Trophoblast cell (in vitro differentiated cells and primary cell): ENCODE results near the gene COCH.

Experiments
- DNase-seq, 2 donors: peaks; one replicate each; pipeline ENCODE4 v3.0.0-alpha.2; 2016
- H2AFZ ChIP-seq: 2 replicates; pipeline ENCODE4 v1.6.1; 2013; ENCODE audit warnings: low read length, moderate library complexity, mild to moderate bottlenecking; ENCODE audit not compliant: insufficient read depth, poor library complexity
- H2AK5ac ChIP-seq: 2 replicates; pipeline ENCODE4 v1.6.1; 2013; ENCODE audit warnings: mild to moderate bottlenecking, low read length
- H2BK120ac ChIP-seq: 2 replicates; pipeline ENCODE4 v1.6.1; 2013; ENCODE audit warnings: low read length, mild to moderate bottlenecking, moderate library complexity; ENCODE audit not compliant: insufficient read depth, poor library complexity
- H2BK12ac ChIP-seq: 2 replicates; pipeline ENCODE4 v1.6.1; 2013; ENCODE audit warnings: mild to moderate bottlenecking, low read length, moderate library complexity
- H2BK5ac ChIP-seq: 2 replicates; pipeline ENCODE4 v1.6.1; 2013; ENCODE audit warnings: low read length, low read depth, moderate library complexity, mild to moderate bottlenecking; ENCODE audit not compliant: poor library complexity
- H3K14ac ChIP-seq: 2 replicates; pipeline ENCODE4 v1.6.1; 2013; ENCODE audit warnings: mild to moderate bottlenecking, low read length
- H3K18ac ChIP-seq: 2 replicates; pipeline ENCODE4 v1.6.1; 2013; ENCODE audit warnings: mild to moderate bottlenecking, low read length
- H3K23ac ChIP-seq: 2 replicates; pipeline ENCODE4 v1.6.1; 2013; ENCODE audit warnings: low read length
- H3K27ac ChIP-seq: 2 replicates; pipeline ENCODE4 v1.5.1; 2013; ENCODE audit warnings: low read depth, mild to moderate bottlenecking, inconsistent platforms, low read length, moderate library complexity
- H3K27me3 ChIP-seq: 2 replicates; pipeline ENCODE4 v1.6.1; 2013; ENCODE audit warnings: inconsistent platforms, mild to moderate bottlenecking, low read length, moderate library complexity; ENCODE audit not compliant: insufficient read depth
- H3K36me3 ChIP-seq, 2 experiments: 1 replicate in 1 of 2; 2 replicates in 1 of 2; pipeline ENCODE4 v1.6.1; 2013; ENCODE audit warnings: low read length in 2 of 2, mild to moderate bottlenecking in 2 of 2, moderate library complexity in 1 of 2; ENCODE audit not compliant: insufficient read depth in 2 of 2, control insufficient read depth in 1 of 2
- H3K4ac ChIP-seq: 2 replicates; pipeline ENCODE4 v1.6.1; 2013; ENCODE audit warnings: low read depth, mild to moderate bottlenecking, low read length, moderate library complexity
- H3K4me1 ChIP-seq, 2 experiments: 1 replicate in 1 of 2; 2 replicates in 1 of 2; pipeline ENCODE4 v1.6.1; 2013; ENCODE audit warnings: low read length in 2 of 2, mild to moderate bottlenecking in 2 of 2, moderate library complexity in 1 of 2; ENCODE audit not compliant: insufficient read depth in 2 of 2, control insufficient read depth in 1 of 2
- H3K4me2 ChIP-seq: 2 replicates; pipeline ENCODE4 v1.6.1; 2013; ENCODE audit warnings: inconsistent platforms, mild to moderate bottlenecking, low read length, moderate library complexity
- H3K4me3 ChIP-seq: 2 replicates; pipeline ENCODE4 v1.5.1; 2013; ENCODE audit warnings: mild to moderate bottlenecking, low read depth, low read length, inconsistent platforms
- H3K79me1 ChIP-seq: one replicate; pipeline ENCODE4 v1.6.1; 2013; ENCODE audit warnings: low read length
- H3K79me2 ChIP-seq: 2 replicates; pipeline ENCODE4 v1.6.1; 2013; ENCODE audit warnings: low read length, mild to moderate bottlenecking; ENCODE audit not compliant: control insufficient read depth, insufficient read depth, poor library complexity
- H3K9ac ChIP-seq: 2 replicates; pipeline ENCODE4 v1.6.1; 2013; ENCODE audit warnings: mild to moderate bottlenecking, low read length
- H3K9me3 ChIP-seq: 2 replicates; pipeline ENCODE4 v1.6.1; 2013; ENCODE audit warnings: low read depth, mild to moderate bottlenecking, control low read depth, inconsistent platforms, low read length; ENCODE audit not compliant: insufficient read depth
- H4K12ac ChIP-seq: 2 replicates; pipeline ENCODE4 v1.6.1; 2013; ENCODE audit warnings: low read depth, mild to moderate bottlenecking, low read length, moderate library complexity
- H4K8ac ChIP-seq: 2 replicates; pipeline ENCODE4 v1.6.1; 2013; ENCODE audit warnings: low read depth, mild to moderate bottlenecking, low read length, moderate library complexity
- H4K91ac ChIP-seq: one replicate; pipeline ENCODE4 v1.6.1; 2013; ENCODE audit warnings: low read depth, mild to moderate bottlenecking, low read length, moderate library complexity
- WGBS: extraction: QIAGEN DNeasy Blood & Tissue Kit; methylation state at CpG from one replicate; pipeline ENCODE4 v1.1.7; 2013; ENCODE audit warnings: missing lambda C conversion rate; ENCODE audit not compliant: insufficient read length, insufficient coverage; ENCODE audit errors: extremely low coverage; 5-methylcytosine and 5-hydroxymethylcytosine counted together

The COCH gene

GRCh38 chr14:30838351-30838750, 36.0 kb upstream of the COCH start:
- Histone ChIP-seq H3K4me2 (no peak overlapping the region), H2AK5ac (no peak overlapping the region), H3K27ac (no peak overlapping the region), H3K9ac (no peak overlapping the region), H3K9me3 (peaks cover 8% of the 10 kb centered on the region), H3K79me1 (no peaks in the 10 kb centered on the region), H2AFZ (no peak overlapping the region), H3K27me3 (no peaks in the 10 kb centered on the region), H2BK120ac (no peak overlapping the region), H3K4ac (no peak overlapping the region), H2BK12ac (no peak overlapping the region), H3K4me1 (no peaks in the 10 kb centered on the region), H2BK5ac (no peak overlapping the region), H3K14ac (no peak overlapping the region), H3K4me3 (no peak overlapping the region), H3K79me2 (no peaks in the 10 kb centered on the region), H3K36me3 (no peaks in the 10 kb centered on the region), H4K8ac (no peak overlapping the region), H4K12ac (no peak overlapping the region), H3K23ac (no peak overlapping the region), H4K91ac (no peak overlapping the region), H3K18ac (no peak overlapping the region)
- WGBS = no CpG with 5 or more reads among the region's 2 CpGs
- DNase-seq = no peak

GRCh38 chr14:30840086-30840779, 34.1 kb upstream of the COCH start:
- Histone ChIP-seq H3K14ac (no peak overlapping the region), H3K18ac (no peak overlapping the region), H3K4ac (no peak overlapping the region), H2AK5ac (no peak overlapping the region), H3K23ac (no peak overlapping the region), H3K27ac (no peak overlapping the region), H3K9me3 (no peaks in the 10 kb centered on the region), H2BK12ac (no peak overlapping the region), H3K79me1 (no peaks in the 10 kb centered on the region), H3K4me2 (no peak overlapping the region), H4K91ac (no peak overlapping the region), H4K12ac (no peak overlapping the region), H3K4me3 (peak overlapping the region; percentile 35), H3K27me3 (no peaks in the 10 kb centered on the region), H4K8ac (no peak overlapping the region), H3K9ac (no peak overlapping the region), H2BK120ac (no peak overlapping the region), H3K4me1 (no peaks in the 10 kb centered on the region), H2BK5ac (no peak overlapping the region), H3K79me2 (no peaks in the 10 kb centered on the region), H2AFZ (no peak overlapping the region), H3K36me3 (no peaks in the 10 kb centered on the region)
- WGBS = no CpG with 5 or more reads among the region's 10 CpGs
- DNase-seq = no peak

GRCh38 chr14:30842431-30842830, 31.9 kb upstream of the COCH start:
- Histone ChIP-seq H3K4me2 (no peak overlapping the region), H3K27me3 (no peaks in the 10 kb centered on the region), H2BK120ac (no peak overlapping the region), H2AFZ (no peak overlapping the region), H3K23ac (no peak overlapping the region), H3K4me1 (no peaks in the 10 kb centered on the region), H3K4me3 (no peak overlapping the region), H3K79me2 (no peaks in the 10 kb centered on the region), H4K8ac (no peak overlapping the region), H3K36me3 (no peaks in the 10 kb centered on the region), H4K12ac (no peak overlapping the region), H3K4ac (no peak overlapping the region), H3K79me1 (no peaks in the 10 kb centered on the region), H3K9me3 (no peaks in the 10 kb centered on the region), H2BK5ac (no peak overlapping the region), H3K14ac (no peak overlapping the region), H3K9ac (no peak overlapping the region), H3K18ac (no peak overlapping the region), H2BK12ac (no peak overlapping the region), H4K91ac (no peak overlapping the region), H2AK5ac (no peak overlapping the region), H3K27ac (no peak overlapping the region)
- no peak for DNase-seq

GRCh38 chr14:30848449-30849240, 25.7 kb upstream of the COCH start:
- H2AK5ac ChIP-seq = no peak overlapping the region
- H4K91ac ChIP-seq = no peak overlapping the region
- H3K4me2 ChIP-seq = no peak overlapping the region
- no peak overlapping the region for H2BK5ac ChIP-seq
- H2BK120ac ChIP-seq = no peak overlapping the region
- no peak overlapping the region for H2AFZ ChIP-seq
- no peaks in the 10 kb centered on the region for H3K27me3 ChIP-seq
- no peaks in the 10 kb centered on the region for H3K4me1 ChIP-seq
- no peak overlapping the region for H3K4me3 ChIP-seq
- H4K12ac ChIP-seq = no peak overlapping the region
- no peak overlapping the region for H3K14ac ChIP-seq
- DNase-seq = no peak
- no peak overlapping the region for H4K8ac ChIP-seq
- H3K23ac ChIP-seq = no peak overlapping the region
- no peaks in the 10 kb centered on the region for H3K9me3 ChIP-seq
- H2BK12ac ChIP-seq = no peak overlapping the region
- H3K9ac ChIP-seq = no peak overlapping the region
- H3K79me1 ChIP-seq = no peaks in the 10 kb centered on the region
- H3K4ac ChIP-seq = no peak overlapping the region
- no peaks in the 10 kb centered on the region for H3K79me2 ChIP-seq
- H3K27ac ChIP-seq = no peak overlapping the region
- WGBS = no CpG with 5 or more reads among the region's 4 CpGs
- no peak overlapping the region for H3K18ac ChIP-seq
- H3K36me3 ChIP-seq = no peaks in the 10 kb centered on the region
